AG04450 (cell line): Measurements from ENCODE around the gene AGAP3. TPM values are rescaled to one million over a fixed set of nuclear protein-coding genes. Genes with fewer than 3 reads are reported as not detected.

Source experiments
- CTCF ChIA-PET: fragments of 300-600, 350-600 bp; formaldehyde crosslinking; extraction: SDS; loops from one replicate; lab custom pipeline; 2022; ENCODE audit warnings: antibody characterized with exemption, inconsistent platforms; lab: Charles Lee
- POLR2A ChIA-PET: fragments of 350-600 bp; formaldehyde crosslinking; extraction: SDS; loops from one replicate; lab custom pipeline; 2021; ENCODE audit warnings: antibody characterized with exemption, inconsistent platforms; lab: Yijun Ruan, JAX
- DNase-seq: peaks from one replicate; pipeline ENCODE4 v3.0.0-alpha.2; 2011; ENCODE audit warnings: low read depth, low spot score
- H3K27ac ChIP-seq: one replicate; pipeline ENCODE4 v1.5.1; 2012; ENCODE audit warnings: low read depth, low read length, control low read depth
- H3K27me3 ChIP-seq: one replicate; pipeline ENCODE4 v1.6.0; 2012; ENCODE audit warnings: low read length; ENCODE audit not compliant: control insufficient read depth, insufficient read depth
- H3K4me3 ChIP-seq: 2 replicates; pipeline ENCODE4 v1.5.1; 2011; ENCODE audit warnings: mild to moderate bottlenecking, low read depth, low read length, control low read depth
- H3K9me3 ChIP-seq: 2 replicates; pipeline ENCODE4 v1.5.1; 2012; ENCODE audit warnings: low read length; ENCODE audit not compliant: control insufficient read depth, insufficient read depth
- polyA plus RNA-seq: library from polyadenylated mRNA; depleted of rRNA; stranded (reverse); fragments of >200 nt; gene quantifications from 2 replicates; pipeline ENCODE4 v1.2.3, GENCODE V29; 2011
- TF ChIP-seq, protein P1 (sequence below): IDR thresholded peaks from 2 replicates; pipeline ENCODE4 v1.5.1; 2011; ENCODE audit warnings: low read depth, low read length, control low read depth, inconsistent platforms

Gene AGAP3
- polyA plus RNA-seq, 1 experiment: 44.6 TPM

DNA sequence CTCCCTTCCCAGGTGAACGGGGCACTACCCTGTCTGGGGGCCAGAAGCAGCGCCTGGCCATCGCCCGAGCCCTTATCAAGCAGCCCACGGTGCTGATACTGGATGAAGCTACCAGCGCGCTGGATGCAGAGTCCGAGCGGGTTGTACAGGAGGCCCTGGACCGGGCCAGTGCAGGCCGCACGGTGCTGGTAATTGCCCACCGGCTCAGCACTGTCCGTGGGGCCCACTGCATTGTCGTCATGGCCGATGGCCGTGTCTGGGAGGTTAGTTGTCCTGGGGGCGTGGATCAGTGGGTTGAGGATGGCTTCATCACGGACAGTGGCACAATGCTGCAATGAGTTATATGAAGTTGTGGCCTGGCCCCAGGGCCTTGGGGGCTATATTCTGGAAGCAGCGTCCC, 42.3 kb upstream of the AGAP3 start:
- ChIA-PET POLR2A (interaction anchor here (0.7 kb wide), 1 partner anchor 13 kb away, joined by 3 read pairs; no protein-coding TSS in a partner anchor), CTCF (no interaction called here)
- no peaks in the 10 kb centered on the region; the same call in 1 of the 2 replicates for H3K9me3 ChIP-seq
- H3K4me3 ChIP-seq: no peak overlapping the region
- H3K27me3 ChIP-seq: no peaks in the 10 kb centered on the region
- no peak overlapping the region for H3K27ac ChIP-seq
- TF ChIP-seq, protein P1, sequence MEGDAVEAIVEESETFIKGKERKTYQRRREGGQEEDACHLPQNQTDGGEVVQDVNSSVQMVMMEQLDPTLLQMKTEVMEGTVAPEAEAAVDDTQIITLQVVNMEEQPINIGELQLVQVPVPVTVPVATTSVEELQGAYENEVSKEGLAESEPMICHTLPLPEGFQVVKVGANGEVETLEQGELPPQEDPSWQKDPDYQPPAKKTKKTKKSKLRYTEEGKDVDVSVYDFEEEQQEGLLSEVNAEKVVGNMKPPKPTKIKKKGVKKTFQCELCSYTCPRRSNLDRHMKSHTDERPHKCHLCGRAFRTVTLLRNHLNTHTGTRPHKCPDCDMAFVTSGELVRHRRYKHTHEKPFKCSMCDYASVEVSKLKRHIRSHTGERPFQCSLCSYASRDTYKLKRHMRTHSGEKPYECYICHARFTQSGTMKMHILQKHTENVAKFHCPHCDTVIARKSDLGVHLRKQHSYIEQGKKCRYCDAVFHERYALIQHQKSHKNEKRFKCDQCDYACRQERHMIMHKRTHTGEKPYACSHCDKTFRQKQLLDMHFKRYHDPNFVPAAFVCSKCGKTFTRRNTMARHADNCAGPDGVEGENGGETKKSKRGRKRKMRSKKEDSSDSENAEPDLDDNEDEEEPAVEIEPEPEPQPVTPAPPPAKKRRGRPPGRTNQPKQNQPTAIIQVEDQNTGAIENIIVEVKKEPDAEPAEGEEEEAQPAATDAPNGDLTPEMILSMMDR: no peak
- no peak for DNase-seq

DNA sequence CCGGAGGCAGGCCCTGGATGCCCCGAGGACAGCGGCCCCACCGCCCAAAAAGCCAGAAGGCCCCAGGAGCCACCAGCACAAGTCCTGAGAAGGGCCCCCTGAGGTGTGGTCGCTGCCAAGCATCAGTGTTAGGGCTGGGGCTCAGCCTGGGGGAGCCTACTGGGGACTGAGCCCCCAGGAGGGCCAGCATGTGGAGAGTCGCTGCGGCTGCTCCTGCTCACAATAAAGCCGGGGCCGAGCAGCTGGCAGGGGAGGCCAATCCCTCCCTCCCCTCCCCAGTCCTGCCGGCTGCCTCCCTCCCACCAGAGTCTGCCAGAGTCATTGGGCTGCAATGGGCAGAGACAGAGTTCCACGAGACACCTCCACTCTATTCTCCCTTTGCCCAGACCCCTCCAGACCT, 41.0 kb upstream of the AGAP3 start:
- Histone ChIP-seq H3K27ac (no peak overlapping the region), H3K27me3 (peaks cover 2% of the 10 kb centered on the region), H3K4me3 (no peak overlapping the region), H3K9me3 (no peaks in the 10 kb centered on the region; the same call in 1 of the 2 replicates)
- ChIA-PET CTCF (no interaction called here), POLR2A (no interaction called here)
- TF ChIP-seq, protein P1: no peak
- DNase-seq: no peak

DNA sequence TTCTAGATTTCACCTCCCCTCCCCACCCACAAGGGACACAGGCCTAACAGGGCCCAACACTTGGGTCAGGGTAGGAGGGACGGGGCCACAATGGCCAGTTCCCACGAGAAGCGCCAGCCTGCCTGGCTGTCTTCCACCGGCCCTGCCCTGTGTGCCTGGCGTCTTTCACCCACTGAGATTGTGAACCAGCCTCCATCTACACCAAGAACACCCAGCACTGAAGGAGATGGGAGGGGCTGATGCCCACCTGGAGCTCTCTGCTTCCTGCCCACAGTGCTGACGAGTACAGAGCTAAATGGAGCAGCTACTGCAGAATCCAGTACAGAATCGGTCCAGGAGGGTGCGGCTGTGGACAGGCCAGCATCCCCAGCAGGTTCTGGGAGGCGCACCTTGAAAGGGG, 40.3 kb upstream of the AGAP3 start:
- ChIA-PET CTCF (no interaction called here), POLR2A (no interaction called here)
- Histone ChIP-seq H3K9me3 (no peaks in the 10 kb centered on the region; the same call in 1 of the 2 replicates), H3K27ac (no peak overlapping the region), H3K4me3 (no peak overlapping the region), H3K27me3 (peaks cover 5% of the 10 kb centered on the region)
- DNase-seq: no peak
- TF ChIP-seq, protein P1: no peak

DNA sequence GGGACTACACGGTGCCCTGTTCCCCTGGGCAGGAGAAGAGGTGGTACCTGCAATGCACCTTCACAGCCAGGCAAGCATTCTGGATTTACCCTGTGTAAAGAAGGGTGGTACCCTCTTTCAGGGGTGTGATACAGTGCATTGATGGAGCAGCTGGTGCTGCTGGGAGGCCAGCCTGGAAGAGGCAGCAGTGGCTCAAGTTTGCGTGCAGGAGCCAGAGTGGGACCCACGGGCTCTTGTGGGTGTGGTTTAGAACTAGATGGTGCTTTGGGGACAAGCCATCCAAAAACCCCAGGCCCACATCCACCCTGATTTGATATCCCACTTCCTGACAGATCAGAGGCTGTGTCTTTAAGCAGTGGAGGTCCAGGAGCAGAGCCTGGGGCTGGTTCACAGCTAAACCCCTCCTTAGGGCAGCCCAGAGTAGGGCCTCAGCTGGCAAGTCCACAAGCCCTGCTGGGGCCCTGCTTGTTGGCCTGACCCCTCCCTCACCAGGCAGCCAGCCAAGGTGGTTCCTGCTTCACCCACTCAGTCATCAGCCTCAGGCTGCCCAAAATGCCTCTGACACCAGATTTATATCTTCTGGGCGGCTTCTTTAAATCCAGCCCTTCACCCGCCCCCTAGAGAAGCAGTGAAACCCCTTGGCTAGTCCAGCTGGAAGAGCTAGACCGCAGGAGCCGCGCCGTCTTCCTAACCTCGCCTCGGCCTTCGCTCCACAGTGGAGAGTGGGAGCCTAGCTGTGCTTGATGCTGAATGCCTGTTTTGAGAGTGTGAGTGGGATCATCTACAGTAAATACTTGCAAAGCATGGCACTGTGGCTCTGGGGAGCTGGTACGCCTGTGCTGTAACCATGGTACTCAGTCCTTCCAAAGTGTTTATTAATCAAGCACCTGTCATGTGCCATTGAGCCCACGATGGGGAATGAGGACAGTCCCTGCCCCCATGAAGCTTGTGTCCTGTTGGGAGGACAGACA, 39.4 kb upstream of the AGAP3 start:
- H3K27ac ChIP-seq: no peak overlapping the region
- CTCF ChIA-PET: no interaction called here
- no peaks in the 10 kb centered on the region; the same call in 1 of the 2 replicates for H3K9me3 ChIP-seq
- POLR2A ChIA-PET: interaction anchor here (0.6 to 1.2 kb wide), 3 partner anchors 11 to 33 kb away, joined by 3 read pairs; partner anchors contain the start of gene CDK5
- peaks cover 5% of the 10 kb centered on the region for H3K27me3 ChIP-seq
- no peak for DNase-seq
- H3K4me3 ChIP-seq: no peak overlapping the region
- TF ChIP-seq, protein P1: no peak
